ENCODE data around the gene LIN7C.

The LIN7C gene

DNA sequence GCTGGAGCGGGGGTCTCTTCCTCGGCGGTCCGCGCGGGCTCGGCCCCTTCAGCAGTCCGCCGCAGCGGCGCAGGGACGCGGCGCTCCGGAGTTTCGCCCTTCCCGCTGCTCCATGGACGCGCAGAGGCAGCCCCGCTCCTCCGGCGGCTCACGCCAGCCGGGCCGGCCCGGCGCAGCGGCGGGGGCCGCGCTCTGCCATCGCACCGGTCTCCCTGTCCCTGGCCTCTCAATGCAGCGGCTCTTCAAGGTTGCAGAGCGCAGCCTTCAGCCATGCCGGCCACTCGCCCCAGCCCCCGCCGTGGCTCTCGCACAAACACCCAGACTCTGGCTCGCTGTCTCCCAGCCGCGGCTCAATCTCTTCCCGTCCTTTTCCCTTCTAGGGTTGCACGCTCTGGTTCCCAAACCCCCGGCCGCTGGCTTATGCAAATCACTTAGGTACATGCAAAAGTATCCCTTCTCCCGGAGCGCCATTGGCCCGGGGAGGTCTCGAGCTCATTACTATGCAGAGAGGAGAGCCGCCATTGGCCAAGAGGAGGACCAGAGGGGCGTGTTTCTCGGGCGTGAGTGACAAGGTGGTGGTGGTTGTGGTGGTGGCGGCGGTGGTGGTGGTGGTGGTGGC, 34.1 kb downstream of the LIN7C start, which contains the start of gene LGR4:
Gene LGR4, minus strand, starts transcription at position 393 of the 619 bp plus-strand sequence. CDS start 488 bp downstream, outside the sequence.
- TF ChIP-seq SNAI2 (CRISPR knock-in tag; IDR thresholded peaks at IDR 0.05) (no peak), TCF4 (CRISPR knock-in tag; IDR thresholded peaks at IDR 0.05; ENCODE audit: borderline replicate concordance) (no peak), TOX (CRISPR knock-in tag; IDR thresholded peaks at IDR 0.05; ENCODE audit: borderline replicate concordance) (no peak), ZNF70 (CRISPR knock-in tag; IDR thresholded peaks at IDR 0.05) (no peak), PPARA (CRISPR knock-in tag; IDR thresholded peaks at IDR 0.05; ENCODE audit: borderline replicate concordance) (no peak), ZC3H10 (CRISPR knock-in tag; IDR thresholded peaks at IDR 0.05) (no peak), ISL1 (CRISPR knock-in tag; IDR thresholded peaks at IDR 0.05) (no peak), GLIS3 (CRISPR knock-in tag; IDR thresholded peaks at IDR 0.05) (no peak), ZNF8 (CRISPR knock-in tag; IDR thresholded peaks at IDR 0.05) (no peak), CSDC2 (CRISPR knock-in tag; IDR thresholded peaks at IDR 0.05) (no peak), ARNTL (CRISPR knock-in tag; IDR thresholded peaks at IDR 0.05; ENCODE audit: borderline replicate concordance, low read depth) (no peak), RARB (CRISPR knock-in tag; IDR thresholded peaks at IDR 0.05) (no peak), ZFP30 (CRISPR knock-in tag; IDR thresholded peaks at IDR 0.05) (no peak)
- TF ChIP-seq, protein P1, sequence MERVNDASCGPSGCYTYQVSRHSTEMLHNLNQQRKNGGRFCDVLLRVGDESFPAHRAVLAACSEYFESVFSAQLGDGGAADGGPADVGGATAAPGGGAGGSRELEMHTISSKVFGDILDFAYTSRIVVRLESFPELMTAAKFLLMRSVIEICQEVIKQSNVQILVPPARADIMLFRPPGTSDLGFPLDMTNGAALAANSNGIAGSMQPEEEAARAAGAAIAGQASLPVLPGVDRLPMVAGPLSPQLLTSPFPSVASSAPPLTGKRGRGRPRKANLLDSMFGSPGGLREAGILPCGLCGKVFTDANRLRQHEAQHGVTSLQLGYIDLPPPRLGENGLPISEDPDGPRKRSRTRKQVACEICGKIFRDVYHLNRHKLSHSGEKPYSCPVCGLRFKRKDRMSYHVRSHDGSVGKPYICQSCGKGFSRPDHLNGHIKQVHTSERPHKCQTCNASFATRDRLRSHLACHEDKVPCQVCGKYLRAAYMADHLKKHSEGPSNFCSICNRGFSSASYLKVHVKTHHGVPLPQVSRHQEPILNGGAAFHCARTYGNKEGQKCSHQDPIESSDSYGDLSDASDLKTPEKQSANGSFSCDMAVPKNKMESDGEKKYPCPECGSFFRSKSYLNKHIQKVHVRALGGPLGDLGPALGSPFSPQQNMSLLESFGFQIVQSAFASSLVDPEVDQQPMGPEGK (CRISPR knock-in tag; IDR thresholded peaks at IDR 0.05; ENCODE audit: borderline replicate concordance): no peak
- TF ChIP-seq, protein P2, sequence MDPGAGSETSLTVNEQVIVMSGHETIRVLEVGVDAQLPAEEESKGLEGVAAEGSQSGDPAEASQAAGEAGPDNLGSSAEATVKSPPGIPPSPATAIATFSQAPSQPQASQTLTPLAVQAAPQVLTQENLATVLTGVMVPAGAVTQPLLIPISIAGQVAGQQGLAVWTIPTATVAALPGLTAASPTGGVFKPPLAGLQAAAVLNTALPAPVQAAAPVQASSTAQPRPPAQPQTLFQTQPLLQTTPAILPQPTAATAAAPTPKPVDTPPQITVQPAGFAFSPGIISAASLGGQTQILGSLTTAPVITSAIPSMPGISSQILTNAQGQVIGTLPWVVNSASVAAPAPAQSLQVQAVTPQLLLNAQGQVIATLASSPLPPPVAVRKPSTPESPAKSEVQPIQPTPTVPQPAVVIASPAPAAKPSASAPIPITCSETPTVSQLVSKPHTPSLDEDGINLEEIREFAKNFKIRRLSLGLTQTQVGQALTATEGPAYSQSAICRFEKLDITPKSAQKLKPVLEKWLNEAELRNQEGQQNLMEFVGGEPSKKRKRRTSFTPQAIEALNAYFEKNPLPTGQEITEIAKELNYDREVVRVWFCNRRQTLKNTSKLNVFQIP (CRISPR knock-in tag; IDR thresholded peaks at IDR 0.05; ENCODE audit: borderline replicate concordance, low read depth): no peak
- TF ChIP-seq, protein P3, sequence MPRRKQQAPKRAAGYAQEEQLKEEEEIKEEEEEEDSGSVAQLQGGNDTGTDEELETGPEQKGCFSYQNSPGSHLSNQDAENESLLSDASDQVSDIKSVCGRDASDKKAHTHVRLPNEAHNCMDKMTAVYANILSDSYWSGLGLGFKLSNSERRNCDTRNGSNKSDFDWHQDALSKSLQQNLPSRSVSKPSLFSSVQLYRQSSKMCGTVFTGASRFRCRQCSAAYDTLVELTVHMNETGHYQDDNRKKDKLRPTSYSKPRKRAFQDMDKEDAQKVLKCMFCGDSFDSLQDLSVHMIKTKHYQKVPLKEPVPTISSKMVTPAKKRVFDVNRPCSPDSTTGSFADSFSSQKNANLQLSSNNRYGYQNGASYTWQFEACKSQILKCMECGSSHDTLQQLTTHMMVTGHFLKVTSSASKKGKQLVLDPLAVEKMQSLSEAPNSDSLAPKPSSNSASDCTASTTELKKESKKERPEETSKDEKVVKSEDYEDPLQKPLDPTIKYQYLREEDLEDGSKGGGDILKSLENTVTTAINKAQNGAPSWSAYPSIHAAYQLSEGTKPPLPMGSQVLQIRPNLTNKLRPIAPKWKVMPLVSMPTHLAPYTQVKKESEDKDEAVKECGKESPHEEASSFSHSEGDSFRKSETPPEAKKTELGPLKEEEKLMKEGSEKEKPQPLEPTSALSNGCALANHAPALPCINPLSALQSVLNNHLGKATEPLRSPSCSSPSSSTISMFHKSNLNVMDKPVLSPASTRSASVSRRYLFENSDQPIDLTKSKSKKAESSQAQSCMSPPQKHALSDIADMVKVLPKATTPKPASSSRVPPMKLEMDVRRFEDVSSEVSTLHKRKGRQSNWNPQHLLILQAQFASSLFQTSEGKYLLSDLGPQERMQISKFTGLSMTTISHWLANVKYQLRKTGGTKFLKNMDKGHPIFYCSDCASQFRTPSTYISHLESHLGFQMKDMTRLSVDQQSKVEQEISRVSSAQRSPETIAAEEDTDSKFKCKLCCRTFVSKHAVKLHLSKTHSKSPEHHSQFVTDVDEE (CRISPR knock-in tag; IDR thresholded peaks at IDR 0.05): no peak
- TF ChIP-seq, protein P4, sequence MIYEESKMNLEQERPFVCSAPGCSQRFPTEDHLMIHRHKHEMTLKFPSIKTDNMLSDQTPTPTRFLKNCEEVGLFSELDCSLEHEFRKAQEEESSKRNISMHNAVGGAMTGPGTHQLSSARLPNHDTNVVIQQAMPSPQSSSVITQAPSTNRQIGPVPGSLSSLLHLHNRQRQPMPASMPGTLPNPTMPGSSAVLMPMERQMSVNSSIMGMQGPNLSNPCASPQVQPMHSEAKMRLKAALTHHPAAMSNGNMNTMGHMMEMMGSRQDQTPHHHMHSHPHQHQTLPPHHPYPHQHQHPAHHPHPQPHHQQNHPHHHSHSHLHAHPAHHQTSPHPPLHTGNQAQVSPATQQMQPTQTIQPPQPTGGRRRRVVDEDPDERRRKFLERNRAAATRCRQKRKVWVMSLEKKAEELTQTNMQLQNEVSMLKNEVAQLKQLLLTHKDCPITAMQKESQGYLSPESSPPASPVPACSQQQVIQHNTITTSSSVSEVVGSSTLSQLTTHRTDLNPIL (CRISPR knock-in tag; IDR thresholded peaks at IDR 0.05; ENCODE audit: low read depth): no peak
- peak; percentile 99 for ATAC-seq

DNA sequence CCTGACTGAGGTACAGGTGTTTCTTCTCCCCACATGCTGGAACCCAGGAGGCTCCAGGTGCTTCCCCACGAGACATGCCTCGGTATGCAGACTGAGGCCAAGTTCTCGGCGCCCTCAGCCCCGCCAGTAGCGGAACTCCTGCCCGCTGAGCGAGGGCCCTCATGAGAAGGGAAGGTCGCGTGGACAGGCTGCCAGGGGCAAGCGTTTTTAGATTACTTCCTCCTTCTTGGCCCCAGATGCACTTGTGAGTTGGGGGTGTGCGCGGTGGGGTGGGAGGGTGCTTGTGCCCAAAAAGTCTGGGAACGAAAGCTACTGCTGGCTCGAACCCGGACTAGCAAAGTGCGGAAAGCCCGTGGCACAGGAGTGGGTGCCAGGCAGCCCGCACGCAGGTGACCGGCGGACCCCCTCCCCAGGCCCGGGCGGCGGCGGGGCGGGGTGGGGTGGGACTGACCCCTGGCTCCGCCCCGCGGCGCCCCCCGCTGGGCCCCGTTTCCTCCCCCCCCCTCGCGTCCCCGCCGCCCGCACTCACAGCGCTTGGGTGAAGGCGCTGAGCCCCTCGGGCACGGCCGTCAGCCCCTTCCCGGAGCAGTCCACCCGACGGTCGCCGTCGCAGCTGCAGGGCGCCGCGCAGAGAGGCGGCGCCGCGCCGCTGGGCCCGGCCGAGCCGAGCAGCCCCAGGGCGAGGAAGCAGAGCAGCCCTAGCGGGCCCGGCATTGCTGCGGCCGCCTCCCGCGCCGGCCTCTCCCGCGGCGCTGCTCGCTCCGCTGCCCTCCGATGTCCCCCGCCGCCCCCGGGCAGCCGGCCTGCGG, 34.8 kb downstream of the LIN7C start:
- peak; percentile 38 for ATAC-seq
- TF ChIP-seq ISL1 (CRISPR knock-in tag; IDR thresholded peaks at IDR 0.05): no peak
- TF ChIP-seq CSDC2 (CRISPR knock-in tag; IDR thresholded peaks at IDR 0.05): no peak
- TF ChIP-seq, protein P3 (CRISPR knock-in tag; IDR thresholded peaks at IDR 0.05): no peak
- TF ChIP-seq PPARA (CRISPR knock-in tag; IDR thresholded peaks at IDR 0.05; ENCODE audit: borderline replicate concordance): no peak
- no peak for TF ChIP-seq ARNTL (CRISPR knock-in tag; IDR thresholded peaks at IDR 0.05; ENCODE audit: borderline replicate concordance, low read depth)
- TF ChIP-seq ZFP3 (CRISPR knock-in tag; IDR thresholded peaks at IDR 0.05): no peak
- TF ChIP-seq TCF4 (CRISPR knock-in tag; IDR thresholded peaks at IDR 0.05; ENCODE audit: borderline replicate concordance): no peak
- TF ChIP-seq BACH2 (CRISPR knock-in tag; IDR thresholded peaks at IDR 0.05; ENCODE audit: borderline replicate concordance): no peak
- no peak for TF ChIP-seq ESRRG (CRISPR knock-in tag; IDR thresholded peaks at IDR 0.05)
- TF ChIP-seq ZFP30 (CRISPR knock-in tag; IDR thresholded peaks at IDR 0.05): no peak
- no peak for TF ChIP-seq GLIS3 (CRISPR knock-in tag; IDR thresholded peaks at IDR 0.05)
- TF ChIP-seq ZNF8 (CRISPR knock-in tag; IDR thresholded peaks at IDR 0.05): no peak
- TF ChIP-seq, protein P4 (CRISPR knock-in tag; IDR thresholded peaks at IDR 0.05; ENCODE audit: low read depth): no peak
- TF ChIP-seq, protein P1 (CRISPR knock-in tag; IDR thresholded peaks at IDR 0.05; ENCODE audit: borderline replicate concordance): no peak
- TF ChIP-seq, protein P2 (CRISPR knock-in tag; IDR thresholded peaks at IDR 0.05; ENCODE audit: borderline replicate concordance, low read depth): no peak
- no peak for TF ChIP-seq TOX (CRISPR knock-in tag; IDR thresholded peaks at IDR 0.05; ENCODE audit: borderline replicate concordance)

Data from SK-N-SH treated with all-trans-retinoic acid at 6 μM for 48 hours (cell line).